Measurements from ENCODE around the gene POLDIP3. TPM values are rescaled to one million over a fixed set of nuclear protein-coding genes. Genes with fewer than 3 reads are reported as not detected.
"Not testable (repeated sequence)": the region's sequence is repeated elsewhere in the genome, so short reads cannot be mapped to it uniquely, and the experiment has no call there.

POLDIP3 gene
- total RNA-seq, 3 donors from 2014 or later = 58.6 to 65.8 (median 65.0) TPM

GRCh38 chr22:42560381-42560780 is 54.3 kb downstream of the POLDIP3 start:
- intact Hi-C loops (cut with DNase I, micrococcal nuclease) = no loop called here
- no peaks in the 10 kb centered on the region for H3K36me3 ChIP-seq (ENCODE audit: low read depth)
- no peak for ATAC-seq

GRCh38 chr22:42553475-42554361 is 61.0 kb downstream of the POLDIP3 start, which contains the start of gene SERHL2:
Gene SERHL2, plus strand, starts transcription at chr22:42553956. Its CDS starts 65 bp downstream, at chr22:42554021.
- intact Hi-C loops (cut with DNase I, micrococcal nuclease) = no loop called here
- ATAC-seq (peak; percentile 96), DNase-seq (peak; percentile 93 to 99 (median 97))
- no peaks in the 10 kb centered on the region for H3K36me3 ChIP-seq (ENCODE audit: low read depth)
- TF ChIP-seq, protein P1, sequence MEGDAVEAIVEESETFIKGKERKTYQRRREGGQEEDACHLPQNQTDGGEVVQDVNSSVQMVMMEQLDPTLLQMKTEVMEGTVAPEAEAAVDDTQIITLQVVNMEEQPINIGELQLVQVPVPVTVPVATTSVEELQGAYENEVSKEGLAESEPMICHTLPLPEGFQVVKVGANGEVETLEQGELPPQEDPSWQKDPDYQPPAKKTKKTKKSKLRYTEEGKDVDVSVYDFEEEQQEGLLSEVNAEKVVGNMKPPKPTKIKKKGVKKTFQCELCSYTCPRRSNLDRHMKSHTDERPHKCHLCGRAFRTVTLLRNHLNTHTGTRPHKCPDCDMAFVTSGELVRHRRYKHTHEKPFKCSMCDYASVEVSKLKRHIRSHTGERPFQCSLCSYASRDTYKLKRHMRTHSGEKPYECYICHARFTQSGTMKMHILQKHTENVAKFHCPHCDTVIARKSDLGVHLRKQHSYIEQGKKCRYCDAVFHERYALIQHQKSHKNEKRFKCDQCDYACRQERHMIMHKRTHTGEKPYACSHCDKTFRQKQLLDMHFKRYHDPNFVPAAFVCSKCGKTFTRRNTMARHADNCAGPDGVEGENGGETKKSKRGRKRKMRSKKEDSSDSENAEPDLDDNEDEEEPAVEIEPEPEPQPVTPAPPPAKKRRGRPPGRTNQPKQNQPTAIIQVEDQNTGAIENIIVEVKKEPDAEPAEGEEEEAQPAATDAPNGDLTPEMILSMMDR (IDR thresholded peaks at IDR 0.05) = no peak
- peaks cover 9% of the 10 kb centered on the region for H3K9me3 ChIP-seq
- peaks cover 11% of the 10 kb centered on the region for H3K4me1 ChIP-seq (ENCODE audit: low read depth)
- H3K4me3 ChIP-seq = no peak within 1 kb of the TSS

More at GRCh38 chr22:42560381-42560780, 54.3 kb downstream of the POLDIP3 start:
- Histone ChIP-seq H3K9me3 (no peaks in the 10 kb centered on the region), H3K4me3 (no peak overlapping the region), H3K4me1 (ENCODE audit: low read depth) (no peaks in the 10 kb centered on the region)
- DNase-seq = peak in 1 of 3 donors; percentile 17
- TF ChIP-seq, protein P1 (IDR thresholded peaks at IDR 0.05) = no peak

DNA sequence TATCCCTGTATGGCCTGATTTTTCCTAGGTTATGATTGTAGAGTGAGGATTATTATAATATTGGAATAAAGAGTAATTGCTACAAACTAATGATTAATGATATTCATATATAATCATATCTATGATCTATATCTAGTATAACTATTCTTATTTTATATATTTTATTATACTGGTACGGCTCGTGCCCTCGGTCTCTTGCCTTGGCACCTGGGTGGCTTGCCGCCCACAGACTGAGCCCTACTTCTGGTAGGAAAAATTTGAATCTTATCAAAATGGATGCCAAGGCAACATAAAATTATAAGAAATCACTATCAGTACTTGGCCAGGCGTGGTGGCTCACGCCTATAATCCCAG is 62.4 kb downstream of the POLDIP3 start:
- H3K36me3 ChIP-seq (ENCODE audit: low read depth); H3K9me3 ChIP-seq; ATAC-seq; intact Hi-C loops (cut with DNase I, micrococcal nuclease); H3K4me3 ChIP-seq: not testable (repeated sequence)
- H3K4me1 ChIP-seq (ENCODE audit: low read depth) = peaks cover 11% of the 10 kb centered on the region
- TF ChIP-seq, protein P1 (IDR thresholded peaks at IDR 0.05) = peak; percentile 4
- DNase-seq = peak in 1 of 3 donors; percentile 30

GRCh38 chr22:42549331-42550060 is 65.2 kb downstream of the POLDIP3 start:
- TF ChIP-seq, protein P1 (IDR thresholded peaks at IDR 0.05) = no peak
- Histone ChIP-seq H3K4me3 (no peak overlapping the region), H3K9me3 (peaks cover 9% of the 10 kb centered on the region), H3K36me3 (ENCODE audit: low read depth) (no peaks in the 10 kb centered on the region), H3K4me1 (ENCODE audit: low read depth) (peaks cover 11% of the 10 kb centered on the region)
- DNase-seq (peak in 1 of 3 donors; percentile 29), ATAC-seq (no peak)
- intact Hi-C loops (cut with DNase I, micrococcal nuclease) = no loop called here

DNA sequence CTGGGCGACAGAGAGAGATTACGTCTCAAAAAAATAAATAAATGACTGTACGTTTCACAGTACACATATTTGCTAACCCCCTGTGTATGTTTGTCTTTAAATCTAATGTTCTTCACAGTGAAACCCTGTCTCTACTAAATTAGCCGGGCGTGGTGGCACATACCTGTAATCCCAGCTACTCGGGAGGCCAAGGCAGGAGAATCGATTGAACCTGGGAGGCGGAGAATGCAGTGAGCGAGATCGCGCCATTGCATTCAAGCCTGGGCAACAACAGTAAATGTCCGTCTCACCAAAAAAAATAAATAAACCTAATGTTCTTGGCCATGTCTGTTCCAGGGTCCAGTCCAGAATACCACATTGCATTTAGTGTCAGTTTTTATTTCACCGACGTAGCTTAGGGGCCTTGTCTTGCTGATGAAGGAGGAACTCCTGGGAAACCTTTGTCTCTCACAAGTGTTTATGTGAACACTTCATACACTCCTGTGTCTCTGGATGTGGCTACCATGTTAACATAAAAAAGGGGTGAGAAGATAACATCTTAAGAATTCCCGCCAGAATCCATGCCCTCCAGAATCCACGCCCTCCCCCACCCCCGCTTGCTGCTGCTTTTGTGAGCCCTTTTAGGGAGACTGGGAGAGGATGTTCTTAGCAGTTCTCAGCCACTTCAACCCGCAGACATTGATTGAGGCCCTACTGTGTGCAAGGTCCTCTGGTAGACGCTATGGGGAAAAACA is 65.9 kb downstream of the POLDIP3 start:
- DNase-seq = no peak
- H3K9me3 ChIP-seq = peaks cover 9% of the 10 kb centered on the region
- intact Hi-C loops (cut with DNase I, micrococcal nuclease) = no loop called here
- H3K36me3 ChIP-seq (ENCODE audit: low read depth) = no peaks in the 10 kb centered on the region
- TF ChIP-seq, protein P1 (IDR thresholded peaks at IDR 0.05) = no peak
- no peak for ATAC-seq
- no peak overlapping the region for H3K4me3 ChIP-seq
- H3K4me1 ChIP-seq (ENCODE audit: low read depth) = peaks cover 4% of the 10 kb centered on the region

GRCh38 chr22:42548126-42548525 is 66.6 kb downstream of the POLDIP3 start:
- H3K36me3 ChIP-seq (ENCODE audit: low read depth); intact Hi-C loops (cut with DNase I, micrococcal nuclease); H3K9me3 ChIP-seq; H3K4me1 ChIP-seq (ENCODE audit: low read depth); ATAC-seq; DNase-seq; H3K4me3 ChIP-seq: not testable (repeated sequence)
